Osteoblast (primary cell): Measurements from ENCODE around the gene CHRM5. TPM values are rescaled to one million over a fixed set of nuclear protein-coding genes. Genes with fewer than 3 reads are reported as not detected.
"Not testable (repeated sequence)": the region's sequence is repeated elsewhere in the genome, so short reads cannot be mapped to it uniquely, and the experiment has no call there.

Source experiments
- DNase-seq: peaks from one replicate; pipeline ENCODE4 v3.0.0; 2011; ENCODE audit warnings: low spot score, mixed read lengths; ENCODE audit not compliant: insufficient read length; ENCODE audit errors: missing footprints
- H2AFZ ChIP-seq: 2 replicates; pipeline ENCODE4 v1.6.0; 2011; ENCODE audit warnings: mild to moderate bottlenecking, low read length
- H3K27ac ChIP-seq: 2 replicates; pipeline ENCODE4 v1.5.1; 2011; ENCODE audit warnings: mild to moderate bottlenecking, low read depth, low read length, moderate library complexity
- H3K27me3 ChIP-seq: 2 replicates; pipeline ENCODE4 v1.6.0; 2012; ENCODE audit warnings: mild to moderate bottlenecking, control low read depth, inconsistent platforms, low read length, moderate library complexity; ENCODE audit not compliant: insufficient read depth
- H3K36me3 ChIP-seq: 2 replicates; pipeline ENCODE4 v1.5.1; 2011; ENCODE audit warnings: mild to moderate bottlenecking, low read length, control low read depth, moderate library complexity; ENCODE audit not compliant: insufficient read depth
- H3K4me1 ChIP-seq: 2 replicates; pipeline ENCODE4 v1.5.1; 2011; ENCODE audit warnings: mild to moderate bottlenecking, low read length, control low read depth, moderate library complexity; ENCODE audit not compliant: insufficient read depth
- H3K4me2 ChIP-seq: 2 replicates; pipeline ENCODE4 v1.6.0; 2011; ENCODE audit warnings: mild to moderate bottlenecking, low read length; ENCODE audit not compliant: insufficient read depth
- H3K4me3 ChIP-seq: fragments of 200-600 bp; sonication (generic); 3 replicates; pipeline ENCODE4 v1.5.1; 2012; ENCODE audit warnings: mild to moderate bottlenecking, low read length, inconsistent platforms; ENCODE audit not compliant: insufficient read depth
- H3K79me2 ChIP-seq: 2 replicates; pipeline ENCODE4 v1.6.0; 2012; ENCODE audit warnings: mild to moderate bottlenecking, low read length, control low read depth, inconsistent platforms; ENCODE audit not compliant: insufficient read depth
- H3K9me3 ChIP-seq: 2 replicates; pipeline ENCODE4 v1.5.1; 2011; ENCODE audit warnings: low read depth, low read length, control low read depth
- H4K20me1 ChIP-seq: 2 replicates; pipeline ENCODE4 v1.6.0; 2012; ENCODE audit warnings: mild to moderate bottlenecking, low read length, control low read depth; ENCODE audit not compliant: insufficient read depth
- total RNA-seq: library from RNA; depleted of rRNA; stranded (reverse); fragments of >200 nt; gene quantifications from 2 replicates; pipeline ENCODE4 v1.2.3, GENCODE V29; 2012
- TF ChIP-seq, protein P1 (sequence below): IDR thresholded peaks from 2 replicates; pipeline ENCODE4 v1.5.1; 2011; ENCODE audit warnings: mild to moderate bottlenecking, low read depth, low read length, moderate library complexity; ENCODE audit errors: extremely low read depth

CHRM5 gene
- total RNA-seq, 1 donor: under 0.01 TPM

DNA sequence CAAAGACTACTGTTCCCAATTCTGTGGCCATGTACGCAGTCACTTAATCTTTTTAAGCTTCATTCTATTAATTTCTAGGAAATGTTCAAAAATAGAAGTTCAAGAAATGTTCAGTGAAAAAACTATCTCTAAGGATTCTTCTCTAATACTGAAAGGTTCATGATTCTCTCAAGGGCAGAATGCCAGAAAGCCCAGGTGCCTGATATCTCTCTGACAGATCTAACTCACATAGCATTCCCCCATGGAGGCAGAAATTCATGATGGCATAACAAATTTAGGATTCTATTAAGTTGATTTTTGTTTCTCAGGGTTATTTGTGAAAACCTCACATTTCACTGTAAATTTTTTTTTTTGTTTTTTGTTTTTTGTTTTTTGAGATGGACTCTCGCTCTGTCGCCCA, 17.5 kb downstream of the CHRM5 start:
- TF ChIP-seq, protein P1, sequence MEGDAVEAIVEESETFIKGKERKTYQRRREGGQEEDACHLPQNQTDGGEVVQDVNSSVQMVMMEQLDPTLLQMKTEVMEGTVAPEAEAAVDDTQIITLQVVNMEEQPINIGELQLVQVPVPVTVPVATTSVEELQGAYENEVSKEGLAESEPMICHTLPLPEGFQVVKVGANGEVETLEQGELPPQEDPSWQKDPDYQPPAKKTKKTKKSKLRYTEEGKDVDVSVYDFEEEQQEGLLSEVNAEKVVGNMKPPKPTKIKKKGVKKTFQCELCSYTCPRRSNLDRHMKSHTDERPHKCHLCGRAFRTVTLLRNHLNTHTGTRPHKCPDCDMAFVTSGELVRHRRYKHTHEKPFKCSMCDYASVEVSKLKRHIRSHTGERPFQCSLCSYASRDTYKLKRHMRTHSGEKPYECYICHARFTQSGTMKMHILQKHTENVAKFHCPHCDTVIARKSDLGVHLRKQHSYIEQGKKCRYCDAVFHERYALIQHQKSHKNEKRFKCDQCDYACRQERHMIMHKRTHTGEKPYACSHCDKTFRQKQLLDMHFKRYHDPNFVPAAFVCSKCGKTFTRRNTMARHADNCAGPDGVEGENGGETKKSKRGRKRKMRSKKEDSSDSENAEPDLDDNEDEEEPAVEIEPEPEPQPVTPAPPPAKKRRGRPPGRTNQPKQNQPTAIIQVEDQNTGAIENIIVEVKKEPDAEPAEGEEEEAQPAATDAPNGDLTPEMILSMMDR: no peak
- peaks cover 17% of the 10 kb centered on the region for H3K4me1 ChIP-seq
- no peak for DNase-seq
- peaks cover 2% of the 10 kb centered on the region for H3K79me2 ChIP-seq
- H3K36me3 ChIP-seq: no peaks in the 10 kb centered on the region
- no peak overlapping the region for H2AFZ ChIP-seq
- peak overlapping the region; percentile 21 for H3K4me2 ChIP-seq
- H3K4me3 ChIP-seq: no peak overlapping the region
- no peaks in the 10 kb centered on the region for H3K27me3 ChIP-seq
- H3K9me3 ChIP-seq: no peaks in the 10 kb centered on the region
- H3K27ac ChIP-seq: peak overlapping the region; percentile 46
- peaks cover 3% of the 10 kb centered on the region for H4K20me1 ChIP-seq

DNA sequence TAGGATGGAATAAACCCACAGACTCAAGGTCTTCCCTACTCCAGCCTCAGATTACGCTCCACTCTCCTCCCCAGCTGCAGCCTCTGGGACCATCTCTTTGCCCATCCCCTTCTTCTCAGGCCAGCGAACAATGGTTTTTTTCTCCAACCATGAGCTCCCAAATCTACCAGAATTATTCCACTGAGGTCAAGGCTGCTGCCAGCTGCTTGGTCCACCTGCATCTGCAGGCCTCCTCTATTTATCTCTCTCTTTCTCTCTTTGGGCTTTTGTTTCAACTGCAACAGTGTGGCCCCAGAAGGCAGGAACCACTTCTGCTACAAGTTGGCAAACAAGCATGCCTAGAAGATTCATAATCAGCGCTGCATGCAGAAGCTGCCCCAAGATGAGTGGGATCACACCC, 19.1 kb downstream of the CHRM5 start:
- Histone ChIP-seq H3K4me2 (no peak overlapping the region), H3K79me2 (peaks cover 5% of the 10 kb centered on the region), H3K27me3 (no peaks in the 10 kb centered on the region), H3K4me1 (peaks cover 17% of the 10 kb centered on the region), H3K9me3 (no peaks in the 10 kb centered on the region), H4K20me1 (peaks cover 3% of the 10 kb centered on the region), H2AFZ (no peak overlapping the region), H3K27ac (no peak overlapping the region), H3K4me3 (no peak overlapping the region), H3K36me3 (no peaks in the 10 kb centered on the region)
- TF ChIP-seq, protein P1: no peak
- DNase-seq: no peak

DNA sequence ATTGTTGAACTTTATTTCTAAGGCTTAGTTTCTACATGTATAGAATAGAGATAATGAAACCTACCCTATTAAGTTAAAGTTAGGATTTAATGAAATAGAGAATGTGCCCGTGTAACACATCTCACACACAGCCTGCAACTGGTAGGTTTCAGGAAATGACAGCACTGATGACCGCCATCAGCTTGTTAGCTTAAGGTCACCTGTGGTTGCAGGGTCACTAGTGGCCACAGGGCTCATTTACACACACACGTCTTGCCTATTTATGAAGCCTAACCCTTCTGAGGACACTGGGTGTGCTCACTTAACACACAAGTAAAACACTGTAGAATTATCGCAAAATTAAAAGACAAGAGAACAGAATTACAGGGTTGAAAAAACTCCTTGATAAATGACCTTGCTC, 20.1 kb downstream of the CHRM5 start:
- H2AFZ ChIP-seq: no peak overlapping the region
- no peaks in the 10 kb centered on the region for H3K36me3 ChIP-seq
- TF ChIP-seq, protein P1: no peak
- peaks cover 17% of the 10 kb centered on the region for H3K4me1 ChIP-seq
- peak overlapping the region; percentile 9 for H3K4me2 ChIP-seq
- H3K79me2 ChIP-seq: peaks cover 8% of the 10 kb centered on the region
- no peak overlapping the region for H3K4me3 ChIP-seq
- no peaks in the 10 kb centered on the region for H3K27me3 ChIP-seq
- H4K20me1 ChIP-seq: peaks cover 3% of the 10 kb centered on the region
- H3K9me3 ChIP-seq: no peaks in the 10 kb centered on the region
- no peak for DNase-seq
- H3K27ac ChIP-seq: no peak overlapping the region

DNA sequence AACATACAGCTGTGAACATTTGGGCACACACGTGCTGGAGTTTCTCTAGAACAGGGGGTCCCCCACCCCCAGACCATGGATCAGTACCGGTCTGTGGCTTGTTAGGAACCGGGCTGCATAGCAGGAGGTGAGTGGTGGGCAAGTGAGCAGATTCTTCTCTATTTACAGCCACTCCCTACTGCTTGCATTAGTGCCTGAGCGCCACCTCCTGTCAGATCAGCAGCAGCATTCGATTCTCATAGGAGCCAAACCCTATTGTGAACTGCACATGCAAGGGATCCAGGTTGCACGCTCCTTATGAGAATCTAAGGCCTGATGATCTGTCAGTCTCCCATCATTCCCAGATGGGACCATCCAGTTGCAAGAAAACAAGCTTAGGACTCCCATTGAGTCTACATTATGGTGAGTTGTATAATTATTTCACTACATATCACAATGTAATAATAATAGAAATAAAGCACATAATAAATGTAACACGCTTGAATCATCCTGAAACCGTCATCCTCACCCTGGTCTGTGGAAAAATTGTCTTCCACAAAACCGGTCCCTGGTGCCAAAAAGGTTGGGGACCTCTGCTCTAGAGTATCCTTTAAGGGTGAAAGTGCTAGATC, 25.8 kb downstream of the CHRM5 start:
- Histone ChIP-seq H3K9me3 (no peaks in the 10 kb centered on the region), H3K4me3 (no peak overlapping the region), H3K36me3 (no peaks in the 10 kb centered on the region), H3K79me2 (peaks cover 22% of the 10 kb centered on the region), H3K4me1 (no peaks in the 10 kb centered on the region), H3K27ac (no peak overlapping the region), H2AFZ (no peak overlapping the region), H4K20me1 (no peaks in the 10 kb centered on the region), H3K4me2 (no peak overlapping the region), H3K27me3 (no peaks in the 10 kb centered on the region)
- TF ChIP-seq, protein P1: peak; percentile 57
- no peak for DNase-seq

DNA sequence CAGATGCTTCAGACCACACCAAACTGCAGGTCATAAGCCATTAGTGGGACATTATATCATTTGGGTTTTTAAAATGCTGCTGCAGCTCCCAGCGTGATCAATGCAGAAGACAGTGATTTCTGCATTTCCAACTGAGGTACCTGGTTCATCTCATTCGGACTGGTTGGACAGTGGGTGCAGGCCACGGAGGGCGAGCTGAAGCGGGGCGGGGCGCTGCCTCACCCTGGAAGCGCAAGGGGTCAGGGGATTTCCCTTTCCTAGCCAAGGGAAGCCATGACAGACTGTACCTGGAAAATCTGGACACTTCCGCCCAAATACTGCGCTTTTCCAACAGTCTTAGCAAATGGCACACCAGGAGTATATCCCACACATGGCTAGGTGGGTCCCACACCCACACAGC, 27.4 kb downstream of the CHRM5 start:
- not testable (repeated sequence) for H3K4me2 ChIP-seq, H3K4me3 ChIP-seq, H3K27me3 ChIP-seq, H3K36me3 ChIP-seq, H4K20me1 ChIP-seq, DNase-seq, H3K9me3 ChIP-seq, H3K27ac ChIP-seq, H3K4me1 ChIP-seq, H2AFZ ChIP-seq
- peaks cover 34% of the 10 kb centered on the region for H3K79me2 ChIP-seq
